Measurements from ENCODE around the gene OR2T5.
"Not testable (repeated sequence)": the region's sequence is repeated elsewhere in the genome, so short reads cannot be mapped to it uniquely, and the experiment has no call there.

The OR2T5 gene

DNA sequence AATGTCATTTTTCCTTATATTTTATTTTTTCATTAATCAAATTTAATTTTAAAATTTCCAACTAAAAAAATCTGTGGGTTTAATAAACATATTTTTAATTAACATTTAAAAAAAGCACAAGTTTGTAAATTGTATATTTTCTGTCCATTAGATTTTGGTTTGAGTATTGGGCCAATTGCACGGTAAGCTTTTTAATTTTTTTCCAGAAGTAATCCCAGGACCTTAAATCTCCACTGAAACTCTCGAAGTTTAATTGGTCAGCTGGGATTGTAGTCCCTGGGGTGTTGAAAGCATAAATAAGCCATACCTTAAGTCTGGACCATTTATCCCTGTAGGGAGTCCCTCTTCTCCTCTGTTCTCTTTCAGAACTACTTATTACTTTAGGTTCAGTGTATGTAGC lies 19.4 kb downstream of the OR2T5 start, which contains the start of gene OR2G6:
TSS of gene OR2G6 (plus strand) at position 301 of the 400 bp plus-strand sequence. CDS start 13,574 bp downstream, outside the sequence.
- DNase-seq: not testable (repeated sequence)

DNA sequence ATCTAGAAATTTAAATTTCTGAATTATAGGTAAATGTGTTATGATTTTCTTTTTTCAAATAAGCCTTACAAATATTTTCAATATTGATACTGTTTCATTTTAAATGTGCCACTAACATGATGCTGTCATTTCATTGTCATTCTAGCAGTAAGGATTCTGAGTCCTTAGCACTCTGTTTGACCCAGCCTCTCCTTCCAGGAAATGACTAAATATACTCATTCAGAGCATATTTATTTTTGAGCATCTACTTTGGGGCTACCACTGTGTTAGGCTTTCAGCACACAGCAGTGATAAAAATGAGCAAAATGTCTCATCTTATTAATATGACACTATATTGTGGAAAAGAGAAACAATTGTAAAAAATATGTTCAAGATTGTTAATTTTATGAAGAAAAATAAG lies 21.8 kb downstream of the OR2T5 start:
- DNase-seq: not testable (repeated sequence)

GRCh38 chr1:248521856-248522255 lies 33.5 kb downstream of the OR2T5 start:
- DNase-seq: no peak

- DNase-seq: not testable (repeated sequence)
Observed at GRCh38 chr1:248537449-248537848, 49.1 kb downstream of the OR2T5 start.
